Transverse colon (tissue), 4 donors: ENCODE data around the gene NR5A2. TPM values are rescaled to one million over a fixed set of nuclear protein-coding genes. Genes with fewer than 3 reads are reported as not detected.

Source experiments
- DNase-seq: peaks from one replicate; pipeline ENCODE4 v3.0.0-alpha.2; 2019
- H3K27ac ChIP-seq, 4 donors: fragments of 200-600 bp; sonication (generic); 2 replicates each; pipeline ENCODE4 v1.5.1; 2016 to 2018; ENCODE audit warnings: inconsistent platforms in 4 of 4
- H3K27me3 ChIP-seq: fragments of 200-600 bp; sonication (generic); 2 replicates; pipeline ENCODE4 v1.5.1; 2017; ENCODE audit warnings: inconsistent platforms
- H3K36me3 ChIP-seq, 4 donors: fragments of 200-600 bp; sonication (generic); 2 replicates each; pipeline ENCODE4 v1.5.1; 2017 to 2019; ENCODE audit warnings: inconsistent platforms in 4 of 4
- H3K4me1 ChIP-seq, 4 donors: fragments of 200-600 bp; sonication (generic); 2 replicates each; pipeline ENCODE4 v1.5.1; 2017 to 2020; ENCODE audit warnings: inconsistent platforms in 4 of 4
- H3K4me3 ChIP-seq, 4 donors: fragments of 200-600 bp; sonication (generic); 1 replicate in 1 of 4; 2 replicates in 3 of 4; pipeline versions ENCODE4 v1.5.1 to v1.6.1; 2017 to 2019; ENCODE audit warnings: inconsistent platforms in 4 of 4
- H3K9me3 ChIP-seq, 2 donors: fragments of 200-600 bp; sonication (generic); 2 replicates each; pipeline ENCODE4 v1.5.1; 2017 to 2019; ENCODE audit warnings: inconsistent platforms in 2 of 2
- EP300 ChIP-seq: sonication (generic); formaldehyde crosslinking; IDR thresholded peaks from one replicate; pipeline ENCODE4 v1.6.1; 2017; ENCODE audit warnings: antibody characterized with exemption, low read depth
- POLR2A ChIP-seq: fragments of 450-650 bp; IDR thresholded peaks from one replicate; pipeline ENCODE4 v1.6.1; 2016; ENCODE audit warnings: antibody characterized with exemption, mild to moderate bottlenecking, moderate library complexity
- POLR2AphosphoS5 ChIP-seq, 3 donors: sonication (generic); formaldehyde crosslinking; IDR thresholded peaks; one replicate each; pipeline ENCODE4 v1.6.1; 2016; ENCODE audit warnings: antibody characterized with exemption in 3 of 3
- WGBS, 2 donors: methylation state at CpG; one replicate each; pipeline ENCODE4 v1.1.5; 2018; ENCODE audit warnings: low coverage in 1 of 2; 5-methylcytosine and 5-hydroxymethylcytosine counted together
- in situ Hi-C, 4 donors: fragments of 200-750 bp; cut with MboI; loops; one replicate each; pipeline versions ENCODE4 v1.15.0 to v1.15.1; 2017; ENCODE audit warnings: low sequenced_read_pairs in 3 of 4, low pct_ligation_motif_present in 1 of 4, low pct_unique_long_range_greater_than_20kb in 1 of 4
- intact Hi-C: fragments of 100-400 bp; cut with DNase I; formaldehyde crosslinking; loops from one replicate; pipeline ENCODE4 v1.15.1; 2023; ENCODE audit warnings: low total_unique reads
- total RNA-seq, 4 donors: library from RNA; depleted of rRNA; stranded (reverse); fragments of >200 nt; gene quantifications; one replicate each; pipeline ENCODE4 v1.1.0, GENCODE V29; 2016
- TF ChIP-seq, protein P1 (sequence below), 5 experiments: fragments of 200-600 bp in 3 of 5; fragments of 450-650 bp in 2 of 5; sonication (generic) in 3 of 5; IDR thresholded peaks; 1 replicate in 2 of 5; 2 replicates in 3 of 5; pipeline ENCODE4 v1.5.1; 2016 to 2017; ENCODE audit warnings: antibody characterized with exemption in 5 of 5, inconsistent platforms in 3 of 5, mild to moderate bottlenecking in 2 of 5, moderate library complexity in 1 of 5

The NR5A2 gene
- total RNA-seq, 4 donors from 2014 or later = 75.4 to 92.6 (median 85.4) TPM

DNA sequence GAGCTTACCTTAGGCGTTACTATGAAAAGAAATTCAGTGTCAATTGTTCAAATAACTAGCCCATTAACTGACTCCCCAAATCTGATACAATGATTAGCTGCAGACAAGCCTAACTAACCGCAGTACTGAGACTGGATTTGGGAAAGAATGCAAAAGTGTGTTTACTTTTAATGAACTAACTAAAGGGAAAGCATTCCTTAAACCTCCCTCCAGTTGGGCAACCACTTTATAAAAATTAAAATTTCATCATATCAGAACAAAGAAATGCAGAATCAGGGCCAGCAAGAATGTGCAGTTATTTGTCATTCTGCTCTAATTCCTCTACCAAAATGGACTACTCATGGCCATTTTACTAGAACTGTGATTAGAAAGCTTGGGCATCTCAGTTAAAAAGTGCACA, 11.7 kb upstream of the NR5A2 start:
- peaks cover 0 to under 1% (median under 1%) of the 10 kb centered on the region in 4 donors for H3K4me1 ChIP-seq
- no peak for DNase-seq
- peaks cover 2% of the 10 kb centered on the region for H3K27me3 ChIP-seq
- no peaks in the 10 kb centered on the region for H3K36me3 ChIP-seq
- intact Hi-C loops (loop anchor here (1.0 kb wide), 1 partner anchor 20 kb away; no protein-coding TSS in a partner anchor), in situ Hi-C loops (no loop called here)
- no peak for TF ChIP-seq POLR2A
- TF ChIP-seq, protein P1, sequence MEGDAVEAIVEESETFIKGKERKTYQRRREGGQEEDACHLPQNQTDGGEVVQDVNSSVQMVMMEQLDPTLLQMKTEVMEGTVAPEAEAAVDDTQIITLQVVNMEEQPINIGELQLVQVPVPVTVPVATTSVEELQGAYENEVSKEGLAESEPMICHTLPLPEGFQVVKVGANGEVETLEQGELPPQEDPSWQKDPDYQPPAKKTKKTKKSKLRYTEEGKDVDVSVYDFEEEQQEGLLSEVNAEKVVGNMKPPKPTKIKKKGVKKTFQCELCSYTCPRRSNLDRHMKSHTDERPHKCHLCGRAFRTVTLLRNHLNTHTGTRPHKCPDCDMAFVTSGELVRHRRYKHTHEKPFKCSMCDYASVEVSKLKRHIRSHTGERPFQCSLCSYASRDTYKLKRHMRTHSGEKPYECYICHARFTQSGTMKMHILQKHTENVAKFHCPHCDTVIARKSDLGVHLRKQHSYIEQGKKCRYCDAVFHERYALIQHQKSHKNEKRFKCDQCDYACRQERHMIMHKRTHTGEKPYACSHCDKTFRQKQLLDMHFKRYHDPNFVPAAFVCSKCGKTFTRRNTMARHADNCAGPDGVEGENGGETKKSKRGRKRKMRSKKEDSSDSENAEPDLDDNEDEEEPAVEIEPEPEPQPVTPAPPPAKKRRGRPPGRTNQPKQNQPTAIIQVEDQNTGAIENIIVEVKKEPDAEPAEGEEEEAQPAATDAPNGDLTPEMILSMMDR (IDR thresholded peaks at IDR 0.05) = no peak
- no peak for TF ChIP-seq EP300
- no peak for TF ChIP-seq POLR2AphosphoS5 (IDR thresholded peaks at IDR 0.05)
- H3K4me3 ChIP-seq = no peak overlapping the region
- no peak overlapping the region for H3K27ac ChIP-seq
- 80 to 89% methylated on average over 2 of the region's 2 CpGs for WGBS, 2 donors
- no peaks in the 10 kb centered on the region for H3K9me3 ChIP-seq

DNA sequence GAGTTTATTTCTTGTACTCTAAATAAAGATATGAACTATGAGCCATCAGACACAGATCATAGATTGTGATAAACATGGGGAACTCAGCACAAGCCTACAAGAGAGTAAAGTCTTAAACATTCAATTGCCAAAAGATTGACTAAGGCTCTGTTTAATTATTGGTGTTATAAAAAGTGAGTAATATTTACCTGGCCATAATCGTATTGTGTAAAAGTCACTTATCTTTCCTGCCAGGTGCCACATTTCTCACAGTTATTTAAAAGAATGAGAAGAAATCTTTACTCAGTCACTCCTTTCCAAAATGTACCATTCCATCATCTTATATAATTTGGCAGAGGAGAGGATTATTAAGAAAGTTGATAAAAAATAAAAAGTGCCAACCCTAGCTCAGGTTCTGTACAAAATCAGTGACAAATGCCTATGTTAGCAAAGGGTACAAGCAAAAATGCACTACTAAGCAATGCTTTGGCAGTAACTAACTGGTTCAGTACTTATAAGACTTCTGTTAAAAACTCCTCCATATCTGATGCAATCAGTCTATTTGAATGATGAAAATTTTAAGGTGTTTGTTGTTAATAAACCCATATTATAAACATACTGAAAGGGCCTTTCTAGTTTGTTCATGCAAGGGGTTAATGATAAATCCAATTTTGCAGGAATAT, 5.8 kb upstream of the NR5A2 start:
- H3K36me3 ChIP-seq = no peaks in the 10 kb centered on the region
- intact Hi-C loops (no loop called here), in situ Hi-C loops (no loop called here)
- H3K9me3 ChIP-seq = no peaks in the 10 kb centered on the region
- peaks cover 0 to 18% (median 4%) of the 10 kb centered on the region in 4 donors for H3K4me1 ChIP-seq
- H3K27me3 ChIP-seq = peaks cover 9% of the 10 kb centered on the region
- DNase-seq = no peak
- WGBS, 2 donors = 38 to 41% methylated on average over 1 of the region's 1 CpG
- H3K4me3 ChIP-seq = no peak overlapping the region
- peak overlapping the region in 2 of 4 donors; percentile 36 to 47 for H3K27ac ChIP-seq
- no peak for TF ChIP-seq POLR2A
- TF ChIP-seq, protein P1 (IDR thresholded peaks at IDR 0.05) = no peak
- no peak for TF ChIP-seq EP300
- TF ChIP-seq POLR2AphosphoS5 (IDR thresholded peaks at IDR 0.05) = no peak

DNA sequence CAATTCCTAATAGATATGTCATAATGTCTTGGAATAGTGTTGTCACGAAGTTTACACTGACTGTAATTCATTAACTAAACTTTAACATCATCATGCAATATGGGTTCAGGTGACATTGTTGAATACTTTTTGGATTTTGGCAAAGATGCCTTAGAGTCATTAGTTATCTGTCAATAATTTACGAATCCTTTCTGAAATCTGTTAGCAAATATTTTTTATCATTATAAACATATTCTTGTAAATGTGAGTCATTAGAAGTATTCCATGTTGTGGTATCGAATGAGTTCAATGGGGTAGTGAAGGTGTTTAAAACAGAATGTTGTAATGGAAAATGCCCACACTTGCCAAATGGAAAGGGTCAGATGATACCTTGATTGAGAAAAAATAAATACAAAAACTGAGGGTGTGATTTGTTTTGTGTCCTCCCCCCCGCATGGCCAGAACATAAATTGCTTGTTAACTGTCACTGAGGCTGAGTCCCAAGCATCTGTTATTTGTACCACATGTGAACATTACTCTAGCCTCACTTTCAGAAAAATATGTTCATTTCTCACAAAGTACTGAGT, 5.2 kb upstream of the NR5A2 start:
- WGBS, 2 donors = 51 to 56% methylated on average over 4 of the region's 4 CpGs
- H3K27me3 ChIP-seq = peaks cover 11% of the 10 kb centered on the region
- H3K9me3 ChIP-seq = no peaks in the 10 kb centered on the region
- H3K36me3 ChIP-seq = no peaks in the 10 kb centered on the region
- H3K4me3 ChIP-seq = no peak overlapping the region
- no peak for DNase-seq
- intact Hi-C loops (no loop called here), in situ Hi-C loops (no loop called here)
- TF ChIP-seq POLR2A = no peak
- TF ChIP-seq POLR2AphosphoS5 (IDR thresholded peaks at IDR 0.05) = no peak
- TF ChIP-seq EP300 = no peak
- TF ChIP-seq, protein P1 (IDR thresholded peaks at IDR 0.05) = no peak
- peak overlapping the region in 1 of 4 donors; percentile 36 for H3K27ac ChIP-seq
- peaks cover 0 to 18% (median 4%) of the 10 kb centered on the region in 4 donors for H3K4me1 ChIP-seq

DNA sequence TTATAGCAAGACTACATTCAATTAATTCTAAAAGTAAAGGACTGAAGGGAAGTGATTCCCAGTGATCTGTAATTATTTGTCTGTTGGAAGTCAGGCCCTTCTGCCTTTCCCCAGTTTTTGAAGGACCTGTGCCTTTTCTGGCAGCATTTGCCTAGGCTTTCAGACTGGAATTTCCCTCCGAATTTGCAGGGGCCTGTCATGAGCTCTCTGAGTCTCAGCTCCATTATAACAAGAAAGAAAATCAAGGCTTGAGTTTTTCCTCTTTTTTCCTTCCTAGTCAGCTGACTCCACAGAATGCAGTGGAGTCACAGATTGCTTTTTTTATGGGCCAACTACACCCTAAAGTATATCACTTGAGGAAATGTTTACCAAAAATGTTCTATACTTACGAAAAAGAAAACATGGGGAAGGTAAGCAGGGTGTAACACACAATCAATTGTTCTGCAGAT, 1.1 kb downstream of the NR5A2 start:
- H3K4me1 ChIP-seq = peaks cover 0 to 25% (median 4%) of the 10 kb centered on the region in 4 donors
- no peak for DNase-seq
- H3K27ac ChIP-seq = peak overlapping the region; percentile 79 to 84 (median 84)
- in situ Hi-C loops = no loop called here
- peak overlapping the region in 3 of 4 donors; percentile 47 to 60 (median 48) for H3K4me3 ChIP-seq
- intact Hi-C loops = no loop called here
- no peaks in the 10 kb centered on the region for H3K36me3 ChIP-seq
- no peaks in the 10 kb centered on the region for H3K9me3 ChIP-seq
- peak; percentile 65 for TF ChIP-seq POLR2A
- no peak for TF ChIP-seq EP300
- TF ChIP-seq, protein P1 (IDR thresholded peaks at IDR 0.05) = no peak
- TF ChIP-seq POLR2AphosphoS5 (IDR thresholded peaks at IDR 0.05) = peak in 1 of 3 donors; percentile 67
- 0 to 6% methylated on average over 2 of the region's 2 CpGs for WGBS, 2 donors
- H3K27me3 ChIP-seq = peaks cover 60% of the 10 kb centered on the region
